ENCODE data around the gene PGM1.

GRCh38 chr1:63688302-63688890 lies 95.2 kb downstream of the PGM1 start:
- TF ChIP-seq, protein P1, sequence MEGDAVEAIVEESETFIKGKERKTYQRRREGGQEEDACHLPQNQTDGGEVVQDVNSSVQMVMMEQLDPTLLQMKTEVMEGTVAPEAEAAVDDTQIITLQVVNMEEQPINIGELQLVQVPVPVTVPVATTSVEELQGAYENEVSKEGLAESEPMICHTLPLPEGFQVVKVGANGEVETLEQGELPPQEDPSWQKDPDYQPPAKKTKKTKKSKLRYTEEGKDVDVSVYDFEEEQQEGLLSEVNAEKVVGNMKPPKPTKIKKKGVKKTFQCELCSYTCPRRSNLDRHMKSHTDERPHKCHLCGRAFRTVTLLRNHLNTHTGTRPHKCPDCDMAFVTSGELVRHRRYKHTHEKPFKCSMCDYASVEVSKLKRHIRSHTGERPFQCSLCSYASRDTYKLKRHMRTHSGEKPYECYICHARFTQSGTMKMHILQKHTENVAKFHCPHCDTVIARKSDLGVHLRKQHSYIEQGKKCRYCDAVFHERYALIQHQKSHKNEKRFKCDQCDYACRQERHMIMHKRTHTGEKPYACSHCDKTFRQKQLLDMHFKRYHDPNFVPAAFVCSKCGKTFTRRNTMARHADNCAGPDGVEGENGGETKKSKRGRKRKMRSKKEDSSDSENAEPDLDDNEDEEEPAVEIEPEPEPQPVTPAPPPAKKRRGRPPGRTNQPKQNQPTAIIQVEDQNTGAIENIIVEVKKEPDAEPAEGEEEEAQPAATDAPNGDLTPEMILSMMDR (conservative IDR thresholded peaks at IDR 0.05; ENCODE audit: low read depth, low read length), result no peak
- TF ChIP-seq EZH2phosphoT487 (IDR thresholded peaks at IDR 0.05; ENCODE audit: borderline replicate concordance, low read length), result no peak

All from PC-3 (cell line).